ENCODE measurements around the gene NBR1. TPM values are rescaled to one million over a fixed set of nuclear protein-coding genes. Genes with fewer than 3 reads are reported as not detected.
A peak's percentile ranks its signal among the peaks of the same experiment; 100 is the strongest.
"Not testable (repeated sequence)": the region's sequence is repeated elsewhere in the genome, so short reads cannot be mapped to it uniquely, and the experiment has no call there.

The NBR1 gene
- total RNA-seq, 4 donors from 2014 or later: 30.6 to 61.6 (median 42.0) TPM

DNA sequence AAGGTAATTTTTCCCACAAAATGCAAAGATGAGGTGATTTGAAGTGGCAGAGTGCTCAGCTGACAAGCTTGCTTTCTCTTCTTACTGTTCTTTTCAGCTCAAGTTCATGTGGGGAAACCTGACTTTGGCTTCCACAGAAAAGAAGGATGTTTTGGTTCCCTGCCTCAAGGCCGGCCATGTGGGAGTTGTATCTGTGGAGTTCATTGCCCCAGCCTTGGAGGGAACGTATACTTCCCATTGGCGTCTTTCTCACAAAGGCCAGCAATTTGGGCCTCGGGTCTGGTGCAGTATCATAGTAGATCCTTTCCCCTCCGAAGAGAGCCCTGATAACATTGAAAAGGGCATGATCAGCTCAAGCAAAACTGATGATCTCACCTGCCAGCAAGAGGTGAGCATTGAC lies 22.2 kb downstream of the NBR1 start:
- no peak overlapping the region for H3K4me3 ChIP-seq
- WGBS, 2 donors: 85 to 92% methylated on average over 4 to 5 of the region's 5 CpGs
- H3K36me3 ChIP-seq: peaks cover 47 to 100% (median 89%) of the 10 kb centered on the region in 3 donors
- no peak overlapping the region for H3K27ac ChIP-seq
- no peaks in the 10 kb centered on the region for H3K27me3 ChIP-seq
- no peak for DNase-seq
- no peaks in the 10 kb centered on the region for H3K4me1 ChIP-seq
- intact Hi-C loops (cut with DNase I): no loop called here
- no peak for TF ChIP-seq POLR2A (IDR thresholded peaks at IDR 0.05)
- no peaks in the 10 kb centered on the region for H3K9me3 ChIP-seq

DNA sequence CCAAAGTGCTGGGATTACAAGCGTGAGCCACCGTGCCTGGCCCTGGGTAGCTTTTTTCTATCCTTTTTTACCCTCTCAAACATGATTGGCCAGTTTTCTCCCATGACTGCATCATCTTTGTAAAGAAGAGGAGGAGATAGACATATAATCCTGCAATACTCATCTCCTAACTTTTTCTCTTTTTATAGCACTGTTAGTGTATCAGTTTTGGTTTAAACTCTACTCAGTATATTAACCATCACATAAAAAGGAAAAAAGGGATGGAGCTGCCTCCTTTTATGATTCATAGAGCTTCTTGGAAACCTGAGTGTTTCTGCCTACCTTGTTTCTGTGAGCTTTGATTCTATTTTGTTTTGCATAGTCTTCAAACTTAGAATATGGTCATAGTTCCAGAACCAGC lies 28.6 kb downstream of the NBR1 start:
- no peak overlapping the region for H3K27ac ChIP-seq
- no peak for DNase-seq
- intact Hi-C loops (cut with DNase I): no loop called here
- H3K9me3 ChIP-seq: no peaks in the 10 kb centered on the region
- 95 to 100% methylated on average over 2 of the region's 2 CpGs for WGBS, 2 donors
- no peaks in the 10 kb centered on the region for H3K4me1 ChIP-seq
- H3K4me3 ChIP-seq: no peak overlapping the region
- H3K36me3 ChIP-seq: peaks cover 36 to 100% (median 76%) of the 10 kb centered on the region in 3 donors
- TF ChIP-seq, protein P1, sequence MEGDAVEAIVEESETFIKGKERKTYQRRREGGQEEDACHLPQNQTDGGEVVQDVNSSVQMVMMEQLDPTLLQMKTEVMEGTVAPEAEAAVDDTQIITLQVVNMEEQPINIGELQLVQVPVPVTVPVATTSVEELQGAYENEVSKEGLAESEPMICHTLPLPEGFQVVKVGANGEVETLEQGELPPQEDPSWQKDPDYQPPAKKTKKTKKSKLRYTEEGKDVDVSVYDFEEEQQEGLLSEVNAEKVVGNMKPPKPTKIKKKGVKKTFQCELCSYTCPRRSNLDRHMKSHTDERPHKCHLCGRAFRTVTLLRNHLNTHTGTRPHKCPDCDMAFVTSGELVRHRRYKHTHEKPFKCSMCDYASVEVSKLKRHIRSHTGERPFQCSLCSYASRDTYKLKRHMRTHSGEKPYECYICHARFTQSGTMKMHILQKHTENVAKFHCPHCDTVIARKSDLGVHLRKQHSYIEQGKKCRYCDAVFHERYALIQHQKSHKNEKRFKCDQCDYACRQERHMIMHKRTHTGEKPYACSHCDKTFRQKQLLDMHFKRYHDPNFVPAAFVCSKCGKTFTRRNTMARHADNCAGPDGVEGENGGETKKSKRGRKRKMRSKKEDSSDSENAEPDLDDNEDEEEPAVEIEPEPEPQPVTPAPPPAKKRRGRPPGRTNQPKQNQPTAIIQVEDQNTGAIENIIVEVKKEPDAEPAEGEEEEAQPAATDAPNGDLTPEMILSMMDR (IDR thresholded peaks at IDR 0.05): no peak
- no peak for TF ChIP-seq POLR2A (IDR thresholded peaks at IDR 0.05)
- no peaks in the 10 kb centered on the region for H3K27me3 ChIP-seq

DNA sequence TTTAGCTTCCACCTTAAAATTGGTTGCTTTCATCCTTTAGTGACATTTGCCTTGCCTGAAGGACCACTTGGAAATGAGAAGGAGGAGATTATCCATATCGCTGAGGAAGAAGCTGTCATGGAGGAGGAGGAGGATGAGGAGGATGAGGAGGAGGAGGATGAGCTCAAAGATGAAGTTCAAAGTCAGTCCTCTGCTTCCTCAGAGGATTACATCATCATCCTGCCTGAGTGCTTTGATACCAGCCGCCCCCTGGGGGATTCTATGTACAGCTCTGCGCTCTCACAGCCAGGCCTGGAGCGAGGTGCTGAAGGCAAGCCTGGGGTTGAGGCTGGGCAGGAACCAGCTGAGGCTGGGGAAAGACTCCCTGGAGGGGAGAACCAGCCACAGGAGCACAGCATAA lies 29.1 kb downstream of the NBR1 start:
- no peak for TF ChIP-seq POLR2A (IDR thresholded peaks at IDR 0.05)
- TF ChIP-seq, protein P1 (IDR thresholded peaks at IDR 0.05): no peak
- DNase-seq: no peak
- no peaks in the 10 kb centered on the region for H3K4me1 ChIP-seq
- peaks cover 31 to 100% (median 71%) of the 10 kb centered on the region in 3 donors for H3K36me3 ChIP-seq
- H3K27me3 ChIP-seq: no peaks in the 10 kb centered on the region
- H3K27ac ChIP-seq: no peak overlapping the region
- no peak overlapping the region for H3K4me3 ChIP-seq
- intact Hi-C loops (cut with DNase I): no loop called here
- 80 to 100% methylated on average over 1 to 3 of the region's 4 CpGs for WGBS, 2 donors
- H3K9me3 ChIP-seq: no peaks in the 10 kb centered on the region

DNA sequence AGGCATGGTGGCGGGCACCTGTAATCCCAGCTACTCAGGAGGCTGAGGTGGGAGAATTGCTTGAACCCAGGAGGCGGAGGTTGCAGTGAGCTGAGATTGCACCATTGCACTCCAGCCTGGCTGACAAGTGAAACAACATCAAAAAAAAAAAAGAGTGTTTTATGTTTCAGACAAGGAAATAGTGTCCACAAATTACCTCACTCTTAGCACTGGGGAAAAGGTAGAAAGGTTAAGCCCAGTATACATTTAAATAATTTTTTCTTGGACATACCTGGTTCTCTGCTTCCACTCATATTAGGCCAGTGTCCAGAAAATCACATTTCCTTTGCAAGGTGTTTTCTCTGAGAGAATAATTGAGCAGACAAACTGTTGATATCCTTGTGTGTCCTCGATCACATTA lies 32.0 kb downstream of the NBR1 start:
- intact Hi-C loops (cut with DNase I); H3K4me1 ChIP-seq; H3K27ac ChIP-seq; H3K27me3 ChIP-seq; H3K9me3 ChIP-seq; DNase-seq; H3K4me3 ChIP-seq: not testable (repeated sequence)
- 98 to 100% methylated on average over 2 to 3 of the region's 3 CpGs for WGBS, 2 donors
- H3K36me3 ChIP-seq: peaks cover 13 to 100% (median 50%) of the 10 kb centered on the region in 3 donors

GRCh38 chr17:43210576-43210975 lies 39.6 kb downstream of the NBR1 start:
- peaks cover 14 to 34% (median 20%) of the 10 kb centered on the region in 3 donors for H3K4me1 ChIP-seq
- H3K27ac ChIP-seq: peak overlapping the region in 3 of 4 donors; percentile 69 to 88 (median 87)
- no peaks in the 10 kb centered on the region for H3K9me3 ChIP-seq
- intact Hi-C loops (cut with DNase I): no loop called here
- no peak for DNase-seq
- no peak for TF ChIP-seq POLR2A (IDR thresholded peaks at IDR 0.05)
- TF ChIP-seq, protein P1 (IDR thresholded peaks at IDR 0.05): no peak
- peaks cover 0 to 53% (median 3%) of the 10 kb centered on the region in 3 donors for H3K36me3 ChIP-seq
- H3K27me3 ChIP-seq: no peaks in the 10 kb centered on the region
- no peak overlapping the region for H3K4me3 ChIP-seq
- 56 to 82% methylated on average over 3 of the region's 3 CpGs for WGBS, 2 donors

DNA sequence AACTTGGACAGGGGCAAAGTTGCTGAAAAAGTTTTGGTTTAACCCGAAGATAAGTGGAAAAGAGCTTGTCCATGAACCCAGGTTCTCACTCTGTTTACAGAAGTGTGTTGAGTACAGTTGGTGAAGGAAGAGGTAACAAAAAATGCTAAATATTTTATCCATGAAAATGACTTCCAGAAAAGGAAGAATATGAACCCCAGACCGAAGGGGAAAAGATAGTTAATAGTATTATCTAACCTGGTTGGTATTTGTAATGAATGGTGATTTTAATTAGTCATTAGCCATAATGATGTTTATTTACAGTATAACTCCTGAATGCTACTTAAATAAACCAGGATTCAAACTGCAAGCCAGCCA lies 40.1 kb downstream of the NBR1 start:
- DNase-seq: no peak
- H3K4me3 ChIP-seq: peak overlapping the region; percentile 41 to 76 (median 60)
- 14 to 23% methylated on average over 2 of the region's 2 CpGs for WGBS, 2 donors
- no peaks in the 10 kb centered on the region for H3K9me3 ChIP-seq
- H3K4me1 ChIP-seq: peaks cover 14 to 34% (median 20%) of the 10 kb centered on the region in 3 donors
- intact Hi-C loops (cut with DNase I): no loop called here
- peaks cover 0 to 53% (median 3%) of the 10 kb centered on the region in 3 donors for H3K36me3 ChIP-seq
- H3K27me3 ChIP-seq: no peaks in the 10 kb centered on the region
- TF ChIP-seq POLR2A (IDR thresholded peaks at IDR 0.05): no peak
- TF ChIP-seq, protein P1 (IDR thresholded peaks at IDR 0.05): no peak
- peak overlapping the region; percentile 69 to 89 (median 88) for H3K27ac ChIP-seq

Measured in esophagus squamous epithelium (tissue), 5 donors.